LNCaP clone FGC (cell line): ENCODE results near the gene PARP14.

Source experiments
- DNase-seq: peaks from one replicate; pipeline ENCODE4 v3.0.0-alpha.2; 2011; ENCODE audit warnings: low read depth
- H3K4me3 ChIP-seq: 2 replicates; pipeline ENCODE4 v1.5.1; 2011; ENCODE audit warnings: mild to moderate bottlenecking, low read depth, low read length, control low read depth
- TF ChIP-seq, protein P1 (sequence below): IDR thresholded peaks from 2 replicates; pipeline ENCODE4 v1.5.1; 2012; ENCODE audit warnings: mild to moderate bottlenecking; ENCODE audit not compliant: control insufficient read depth, insufficient read depth; ENCODE audit errors: extremely low read depth

Gene PARP14

DNA sequence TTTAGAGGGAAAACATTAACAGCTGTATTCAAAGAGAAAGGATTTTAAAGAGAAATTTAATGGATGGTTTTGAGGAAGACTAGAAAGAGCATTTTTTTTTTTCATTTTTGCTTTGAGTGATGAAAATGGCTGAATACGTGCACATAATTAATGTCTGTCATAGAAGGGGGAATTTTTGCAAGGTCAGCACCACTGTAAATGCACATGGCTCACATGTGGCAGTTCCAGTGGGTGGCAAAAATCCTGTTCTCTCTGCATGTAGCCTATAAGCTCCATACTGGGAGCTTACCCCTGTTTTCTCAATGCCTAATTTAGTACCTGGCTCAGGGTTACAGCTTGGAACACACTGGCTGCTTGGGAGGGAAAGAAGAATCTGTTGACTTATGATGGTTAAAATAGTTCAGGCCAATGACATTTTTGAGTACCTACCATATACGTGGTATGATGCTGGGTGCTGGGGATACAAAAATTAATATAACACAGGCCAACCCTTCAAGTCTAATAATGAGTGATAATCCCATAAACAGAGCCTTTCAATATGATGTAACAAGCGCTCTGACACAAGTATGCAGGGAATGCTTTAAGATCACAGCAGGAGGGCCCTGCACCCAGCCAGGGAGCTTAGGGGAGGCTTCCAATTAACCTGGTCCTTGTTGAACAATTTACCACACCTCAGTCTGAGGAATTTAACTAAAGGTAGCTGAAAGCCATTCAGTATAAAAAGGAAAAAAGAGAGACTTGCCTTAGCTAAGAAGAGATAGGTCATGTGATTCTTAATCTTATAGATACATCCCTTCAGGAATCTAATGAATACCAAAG lies 80.0 kb downstream of the PARP14 start:
- no peak for DNase-seq
- TF ChIP-seq, protein P1, sequence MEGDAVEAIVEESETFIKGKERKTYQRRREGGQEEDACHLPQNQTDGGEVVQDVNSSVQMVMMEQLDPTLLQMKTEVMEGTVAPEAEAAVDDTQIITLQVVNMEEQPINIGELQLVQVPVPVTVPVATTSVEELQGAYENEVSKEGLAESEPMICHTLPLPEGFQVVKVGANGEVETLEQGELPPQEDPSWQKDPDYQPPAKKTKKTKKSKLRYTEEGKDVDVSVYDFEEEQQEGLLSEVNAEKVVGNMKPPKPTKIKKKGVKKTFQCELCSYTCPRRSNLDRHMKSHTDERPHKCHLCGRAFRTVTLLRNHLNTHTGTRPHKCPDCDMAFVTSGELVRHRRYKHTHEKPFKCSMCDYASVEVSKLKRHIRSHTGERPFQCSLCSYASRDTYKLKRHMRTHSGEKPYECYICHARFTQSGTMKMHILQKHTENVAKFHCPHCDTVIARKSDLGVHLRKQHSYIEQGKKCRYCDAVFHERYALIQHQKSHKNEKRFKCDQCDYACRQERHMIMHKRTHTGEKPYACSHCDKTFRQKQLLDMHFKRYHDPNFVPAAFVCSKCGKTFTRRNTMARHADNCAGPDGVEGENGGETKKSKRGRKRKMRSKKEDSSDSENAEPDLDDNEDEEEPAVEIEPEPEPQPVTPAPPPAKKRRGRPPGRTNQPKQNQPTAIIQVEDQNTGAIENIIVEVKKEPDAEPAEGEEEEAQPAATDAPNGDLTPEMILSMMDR: no peak
- no peak overlapping the region for H3K4me3 ChIP-seq

DNA sequence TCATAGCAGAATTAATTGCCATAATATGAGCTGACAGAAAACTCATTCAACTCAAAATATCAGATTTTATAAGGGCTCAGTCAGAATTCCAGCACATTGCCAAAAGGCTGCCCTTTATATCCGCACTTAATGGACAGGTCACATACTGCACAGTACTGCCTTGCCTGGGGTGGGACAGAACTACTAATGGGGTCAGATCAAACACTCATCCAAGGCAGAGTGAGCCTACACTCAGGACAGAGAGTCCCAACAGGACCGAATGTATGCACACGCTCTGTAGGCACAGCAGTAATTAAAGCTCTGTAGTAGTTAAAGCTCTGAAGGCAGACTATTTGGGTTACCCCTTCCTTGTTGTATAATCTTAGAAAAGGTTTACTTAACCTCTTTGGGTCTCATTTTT lies 85.8 kb downstream of the PARP14 start:
- DNase-seq: no peak
- no peak overlapping the region for H3K4me3 ChIP-seq
- TF ChIP-seq, protein P1: no peak

DNA sequence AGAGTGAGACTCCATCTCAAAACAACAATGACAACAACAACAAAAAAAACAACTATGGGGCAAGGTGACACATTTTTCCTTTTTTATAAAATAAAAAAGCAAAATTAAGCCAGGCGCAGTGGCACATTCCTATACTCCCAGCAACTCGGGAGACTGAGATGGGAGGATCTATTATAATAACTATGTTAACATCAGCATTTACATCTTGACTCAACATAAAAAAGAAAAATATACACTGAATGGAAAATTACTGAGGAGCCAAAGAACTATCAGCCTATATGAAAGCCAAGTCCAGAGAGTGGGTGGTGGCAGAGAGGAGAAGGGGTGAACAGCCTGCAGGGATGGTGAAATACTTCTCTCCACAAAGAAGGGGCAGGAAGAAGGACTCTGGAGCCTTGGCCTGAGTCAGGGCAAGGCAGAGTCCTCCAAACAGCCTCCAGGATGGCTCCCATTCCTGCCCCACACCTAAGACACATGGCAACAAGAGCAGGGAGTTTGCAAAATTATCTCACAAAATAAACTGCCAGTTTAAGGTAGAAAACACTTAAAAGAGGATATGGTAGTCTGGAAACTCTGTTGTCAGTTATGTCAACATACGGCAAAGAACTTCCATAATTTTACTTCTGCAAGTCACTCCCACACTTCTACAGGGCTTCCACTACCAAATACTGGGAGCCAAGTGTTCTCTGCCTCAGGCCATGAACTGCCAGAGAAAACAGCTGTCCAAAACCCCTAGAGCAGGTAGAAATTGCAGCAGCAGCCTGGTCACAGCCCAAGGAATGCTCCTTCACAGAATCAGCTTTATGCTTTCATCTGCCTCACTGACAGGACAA lies 87.1 kb downstream of the PARP14 start:
- TF ChIP-seq, protein P1: no peak
- no peak for DNase-seq
- no peak overlapping the region for H3K4me3 ChIP-seq

DNA sequence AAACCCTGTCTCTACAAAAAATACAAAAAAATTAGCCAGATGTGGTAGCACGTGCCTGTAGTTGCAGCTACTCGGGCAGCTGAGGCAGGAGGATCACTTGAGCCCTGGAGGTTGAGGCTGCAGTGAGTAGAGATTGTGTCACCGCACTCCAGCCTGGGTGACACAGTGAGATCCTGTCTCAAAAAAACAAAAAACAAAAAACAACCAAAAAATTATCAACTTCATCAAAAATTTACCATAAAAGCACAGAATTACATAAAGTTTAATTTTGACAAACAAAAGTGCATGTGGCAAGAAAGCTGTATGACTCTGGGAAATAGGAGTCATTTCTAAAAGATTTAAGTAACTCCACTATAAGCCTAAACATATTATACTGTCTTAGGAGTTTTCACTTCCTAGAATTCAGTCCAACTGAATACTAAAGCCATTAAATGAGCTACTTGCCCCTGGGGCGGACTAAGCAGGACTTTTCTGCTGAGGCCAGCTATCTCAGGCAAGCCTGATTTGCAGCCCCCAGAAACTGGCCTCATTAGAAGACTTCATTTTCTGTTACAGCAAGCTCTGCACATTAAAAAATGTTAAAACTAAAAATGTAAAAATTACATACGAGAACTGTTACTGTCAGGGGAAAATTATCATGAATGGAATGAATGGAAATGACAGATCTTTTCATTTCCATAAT lies 90.0 kb downstream of the PARP14 start:
- TF ChIP-seq, protein P1: no peak
- H3K4me3 ChIP-seq: no peak overlapping the region

DNA sequence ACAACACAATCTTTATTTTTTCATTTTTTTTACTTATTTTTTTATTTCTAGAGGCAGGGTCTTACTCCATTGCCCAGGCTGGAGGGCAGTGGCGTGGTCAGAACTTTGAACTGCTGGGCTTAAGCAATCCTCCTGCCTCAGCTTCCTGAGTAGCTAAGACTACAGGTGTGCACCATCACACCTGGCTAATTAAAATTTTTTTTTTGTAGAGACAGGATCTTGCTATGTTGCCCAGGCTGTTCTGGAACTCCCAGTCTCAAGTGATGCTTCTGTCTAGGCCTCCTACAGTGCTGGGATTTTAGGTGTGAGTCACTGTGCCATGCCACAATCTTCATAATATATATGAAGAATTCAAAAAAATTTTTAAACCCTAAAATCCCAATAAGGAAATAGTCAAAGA lies 92.2 kb downstream of the PARP14 start:
- DNase-seq: no peak
- TF ChIP-seq, protein P1: no peak
- H3K4me3 ChIP-seq: no peak overlapping the region

More for the DNA sequence above, 90.0 kb downstream of the PARP14 start:
- no peak for DNase-seq

DNA sequence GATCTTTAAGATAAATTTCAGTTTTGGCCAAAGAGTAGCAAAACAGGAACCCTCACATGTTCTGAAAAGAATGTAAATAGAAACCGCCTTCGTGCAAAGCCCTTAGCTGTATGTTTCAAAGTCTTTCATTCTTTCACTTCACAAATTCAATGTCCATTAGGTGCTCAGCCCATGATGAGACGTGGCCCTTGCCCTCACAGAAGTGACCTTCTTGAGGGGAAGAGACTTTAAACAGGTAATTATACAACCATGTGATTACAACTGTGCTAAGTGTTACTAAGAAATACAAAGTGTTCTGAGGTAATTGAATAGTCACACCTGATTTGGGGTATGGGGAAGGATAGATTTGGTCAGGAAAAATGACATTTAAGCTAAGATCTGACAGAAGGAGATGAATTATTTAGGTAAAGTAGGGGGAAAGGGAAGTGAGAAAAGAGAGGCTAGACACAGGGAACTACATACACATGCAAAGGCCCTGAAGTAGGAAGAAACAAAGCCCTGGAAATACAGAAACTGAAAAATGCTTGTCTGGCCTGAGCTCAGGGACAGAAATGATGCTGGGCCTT lies 93.4 kb downstream of the PARP14 start:
- no peak overlapping the region for H3K4me3 ChIP-seq
- DNase-seq: no peak
- TF ChIP-seq, protein P1: no peak
